GM12891 (cell line): ENCODE measurements around the gene GOLGA6L10.
"Not testable (repeated sequence)": the region's sequence is repeated elsewhere in the genome, so short reads cannot be mapped to it uniquely, and the experiment has no call there.

Experiments used
- POLR2A ChIP-seq: IDR thresholded peaks from 2 replicates; pipeline ENCODE4 v1.6.1; 2011; ENCODE audit warnings: low read depth, low read length, control low read depth
- POLR2AphosphoS5 ChIP-seq: IDR thresholded peaks from 2 replicates; pipeline ENCODE4 v1.6.1; 2011; ENCODE audit warnings: low read depth, low read length, control low read depth
- POU2F2 ChIP-seq: IDR thresholded peaks from 2 replicates; pipeline ENCODE4 v1.6.1; 2011; ENCODE audit warnings: low read depth, mild to moderate bottlenecking, control low read depth, low read length, moderate library complexity
- SPI1 ChIP-seq: IDR thresholded peaks from 2 replicates; pipeline ENCODE4 v1.6.1; 2011; ENCODE audit warnings: low read depth, low read length, control low read depth
- TAF1 ChIP-seq: IDR thresholded peaks from 2 replicates; pipeline ENCODE4 v1.6.1; 2011; ENCODE audit warnings: low read depth, low read length, control low read depth

- TF ChIP-seq POLR2AphosphoS5, POLR2A, TAF1, SPI1, POU2F2: not testable (repeated sequence)
These were observed 38.0 kb downstream of the GOLGA6L10 start for GRCh38 chr15:82311321-82311720.
